Keratinocyte (primary cell): Measurements from ENCODE around the gene IRF2BP1.

Source experiments
- EZH2 ChIP-seq: IDR thresholded peaks from one replicate; pipeline ENCODE4 v1.6.1; 2012; ENCODE audit warnings: inconsistent platforms, mild to moderate bottlenecking, low read length, moderate library complexity
- TF ChIP-seq, protein P1 (sequence below), 3 experiments: IDR thresholded peaks in 1 of 3; conservative IDR thresholded peaks in 1 of 3; optimal IDR thresholded peaks in 1 of 3; 2 replicates in 2 of 3; 3 replicates in 1 of 3; pipeline versions ENCODE3 to v1.5.1; 2011; ENCODE audit warnings: low read length in 3 of 3, mild to moderate bottlenecking in 3 of 3, moderate library complexity in 2 of 3, control low read depth in 1 of 3, inconsistent platforms in 1 of 3; ENCODE audit not compliant: insufficient read depth in 2 of 3; ENCODE audit errors: extremely low read depth in 1 of 3

DNA sequence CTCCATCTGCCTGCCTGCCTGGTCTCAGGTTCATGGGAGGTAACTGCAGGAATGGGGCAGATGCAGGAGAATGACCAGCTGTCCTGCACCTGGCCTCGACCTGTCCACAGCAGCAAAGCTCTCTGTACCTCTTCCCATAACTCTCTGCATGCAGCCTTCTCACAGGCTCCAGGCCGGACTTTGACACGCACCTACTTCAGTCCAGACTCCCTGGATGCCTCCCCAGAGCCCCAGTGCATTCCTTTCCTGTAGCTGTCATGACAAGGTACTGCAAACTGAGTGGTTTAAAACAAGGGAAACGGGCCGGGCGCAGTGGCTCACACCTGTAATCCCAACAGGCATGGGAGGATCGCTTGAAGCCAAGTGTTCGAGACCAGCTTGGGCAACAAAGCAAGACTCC, 25.4 kb upstream of the IRF2BP1 start:
- no peak for TF ChIP-seq EZH2
- TF ChIP-seq, protein P1, sequence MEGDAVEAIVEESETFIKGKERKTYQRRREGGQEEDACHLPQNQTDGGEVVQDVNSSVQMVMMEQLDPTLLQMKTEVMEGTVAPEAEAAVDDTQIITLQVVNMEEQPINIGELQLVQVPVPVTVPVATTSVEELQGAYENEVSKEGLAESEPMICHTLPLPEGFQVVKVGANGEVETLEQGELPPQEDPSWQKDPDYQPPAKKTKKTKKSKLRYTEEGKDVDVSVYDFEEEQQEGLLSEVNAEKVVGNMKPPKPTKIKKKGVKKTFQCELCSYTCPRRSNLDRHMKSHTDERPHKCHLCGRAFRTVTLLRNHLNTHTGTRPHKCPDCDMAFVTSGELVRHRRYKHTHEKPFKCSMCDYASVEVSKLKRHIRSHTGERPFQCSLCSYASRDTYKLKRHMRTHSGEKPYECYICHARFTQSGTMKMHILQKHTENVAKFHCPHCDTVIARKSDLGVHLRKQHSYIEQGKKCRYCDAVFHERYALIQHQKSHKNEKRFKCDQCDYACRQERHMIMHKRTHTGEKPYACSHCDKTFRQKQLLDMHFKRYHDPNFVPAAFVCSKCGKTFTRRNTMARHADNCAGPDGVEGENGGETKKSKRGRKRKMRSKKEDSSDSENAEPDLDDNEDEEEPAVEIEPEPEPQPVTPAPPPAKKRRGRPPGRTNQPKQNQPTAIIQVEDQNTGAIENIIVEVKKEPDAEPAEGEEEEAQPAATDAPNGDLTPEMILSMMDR (optimal IDR thresholded peaks at IDR 0.05 in 1 of 3, IDR thresholded peaks at IDR 0.05 in 1 of 3, conservative IDR thresholded peaks at IDR 0.05 in 1 of 3; ENCODE audit: extremely low read depth in 1 of 3, insufficient read depth in 2 of 3, low read length in 3 of 3): no peak
